IPS-18c (cell line): ENCODE results near the gene SPTLC2.
"Not testable (repeated sequence)": the region's sequence is repeated elsewhere in the genome, so short reads cannot be mapped to it uniquely, and the experiment has no call there.

Experiments used
- H3K4me3 ChIP-seq: 2 replicates; pipeline ENCODE4 v1.7.0; 2013; ENCODE audit warnings: low read depth, mild to moderate bottlenecking, low read length, moderate library complexity; ENCODE audit not compliant: insufficient read depth
- H3K9me3 ChIP-seq: one replicate; pipeline ENCODE4 v1.6.1; 2013; ENCODE audit warnings: mild to moderate bottlenecking, low read length, moderate library complexity; ENCODE audit not compliant: control insufficient read depth, insufficient read depth

Gene SPTLC2

GRCh38 chr14:77616454-77617229, at the start of gene SPTLC2:
Gene SPTLC2, minus strand, starts transcription at chr14:77616637. Its CDS starts 58 bp downstream, at chr14:77616579.
- Histone ChIP-seq H3K9me3 (no peaks in the 10 kb centered on the region), H3K4me3 (peak within 1 kb of the TSS; percentile 82)

GRCh38 chr14:77663293-77663692, 46.9 kb upstream of the SPTLC2 start:
- no peak overlapping the region for H3K4me3 ChIP-seq
- no peaks in the 10 kb centered on the region for H3K9me3 ChIP-seq

GRCh38 chr14:77661562-77661961, 45.1 kb upstream of the SPTLC2 start:
- not testable (repeated sequence) for H3K9me3 ChIP-seq, H3K4me3 ChIP-seq

GRCh38 chr14:77660754-77661153, 44.3 kb upstream of the SPTLC2 start:
- H3K4me3 ChIP-seq: no peak overlapping the region; the same call in 1 of the 2 replicates
- no peaks in the 10 kb centered on the region for H3K9me3 ChIP-seq

- Histone ChIP-seq H3K4me3 (no peak overlapping the region; the same call in 1 of the 2 replicates), H3K9me3 (no peaks in the 10 kb centered on the region)
These were observed 43.4 kb upstream of the SPTLC2 start for GRCh38 chr14:77659831-77660230.

- no peak overlapping the region for H3K4me3 ChIP-seq
These were observed 40.8 kb upstream of the SPTLC2 start for GRCh38 chr14:77657280-77657679.

GRCh38 chr14:77654001-77654441, 37.6 kb upstream of the SPTLC2 start:
- H3K9me3 ChIP-seq: no peaks in the 10 kb centered on the region
- no peak overlapping the region for H3K4me3 ChIP-seq

More at GRCh38 chr14:77657280-77657679, 40.8 kb upstream of the SPTLC2 start:
- no peaks in the 10 kb centered on the region for H3K9me3 ChIP-seq

GRCh38 chr14:77649326-77649725, 32.9 kb upstream of the SPTLC2 start:
- Histone ChIP-seq H3K4me3 (no peak overlapping the region), H3K9me3 (no peaks in the 10 kb centered on the region)

GRCh38 chr14:77648520-77649200, 32.2 kb upstream of the SPTLC2 start:
- no peaks in the 10 kb centered on the region for H3K9me3 ChIP-seq
- no peak overlapping the region for H3K4me3 ChIP-seq

- no peaks in the 10 kb centered on the region for H3K9me3 ChIP-seq
- no peak overlapping the region for H3K4me3 ChIP-seq
These were observed 31.4 kb upstream of the SPTLC2 start for GRCh38 chr14:77647853-77648252.

GRCh38 chr14:77646907-77647306, 30.5 kb upstream of the SPTLC2 start:
- Histone ChIP-seq H3K4me3 (no peak overlapping the region), H3K9me3 (no peaks in the 10 kb centered on the region)

GRCh38 chr14:77645520-77646230, 29.2 kb upstream of the SPTLC2 start:
- Histone ChIP-seq H3K4me3 (no peak overlapping the region), H3K9me3 (no peaks in the 10 kb centered on the region)

GRCh38 chr14:77642407-77642806, 26.0 kb upstream of the SPTLC2 start:
- no peak overlapping the region for H3K4me3 ChIP-seq
- no peaks in the 10 kb centered on the region for H3K9me3 ChIP-seq

GRCh38 chr14:77641534-77642341, 25.3 kb upstream of the SPTLC2 start:
- no peak overlapping the region for H3K4me3 ChIP-seq
- no peaks in the 10 kb centered on the region for H3K9me3 ChIP-seq

- no peak overlapping the region for H3K4me3 ChIP-seq
- no peaks in the 10 kb centered on the region for H3K9me3 ChIP-seq
These were observed 24.5 kb upstream of the SPTLC2 start for GRCh38 chr14:77640756-77641533.

- Histone ChIP-seq H3K9me3 (peaks cover 4% of the 10 kb centered on the region), H3K4me3 (no peak overlapping the region)
These were observed 22.3 kb upstream of the SPTLC2 start for GRCh38 chr14:77638771-77639171.
